ENCODE data around the gene NUB1. TPM values are rescaled to one million over a fixed set of nuclear protein-coding genes. Genes with fewer than 3 reads are reported as not detected.
A peak's percentile ranks its signal among the peaks of the same experiment; 100 is the strongest.

Gene NUB1
- total RNA-seq, 1 experiment from 2014 or later = 48.5 TPM

- H3K9ac ChIP-seq (ENCODE audit: extremely low read depth, insufficient read length, low read length) = no peak overlapping the region
- no peak overlapping the region for H4K8ac ChIP-seq (replicated peaks; ENCODE audit: insufficient read length, low read depth, low read length)
- no peak overlapping the region for H3K14ac ChIP-seq (ENCODE audit: insufficient read depth, low read length)
- H2BK120ac ChIP-seq (ENCODE audit: low read depth, low read length, poor library complexity, severe bottlenecking) = no peak overlapping the region
- H2AFZ ChIP-seq (ENCODE audit: low read length) = no peak overlapping the region
- Mint-ChIP-seq H3K4me1 (peaks cover 5 to 7% of the 10 kb centered on the region in 2 experiments), H3K36me3 (ENCODE audit: insufficient read depth in 1 of 3, low read depth in 3 of 3) (peaks cover 0 to 4% (median 0%) of the 10 kb centered on the region in 3 experiments; a peak in 3 of 7 replicates), H3K27ac (peak overlapping the region in 2 of 3 experiments; percentile 16 to 23; a peak in 1 of 7 replicates), H3K9me3 (peaks cover 7 to 16% of the 10 kb centered on the region in 2 experiments), H3K27me3 (ENCODE audit: low read depth) (peaks cover 64% of the 10 kb centered on the region), H3K4me3 (no peak overlapping the region)
- no peaks in the 10 kb centered on the region for H3K79me2 ChIP-seq (ENCODE audit: insufficient read depth, low read length)
- no peak overlapping the region for H3K4ac ChIP-seq (ENCODE audit: low read depth, low read length)
- no peak overlapping the region for H4K5ac ChIP-seq (ENCODE audit: insufficient read length, low read depth, low read length)
- H3K23me2 ChIP-seq (ENCODE audit: insufficient read length, low read depth, low read length, poor library complexity, severe bottlenecking) = no peaks in the 10 kb centered on the region
- no peak overlapping the region for H2BK20ac ChIP-seq (ENCODE audit: low read depth, low read length, poor library complexity, severe bottlenecking)
- H3K27me3 ChIP-seq (ENCODE audit: insufficient read depth, low read length) = no peaks in the 10 kb centered on the region; the same call in 1 of the 2 replicates
- H3T11ph ChIP-seq (ENCODE audit: low read length) = no peak overlapping the region
- H3K23ac ChIP-seq (ENCODE audit: insufficient read length, low read depth, low read length) = no peak overlapping the region
- H2BK15ac ChIP-seq (ENCODE audit: low read depth, low read length) = no peak overlapping the region
- H3K9me3 ChIP-seq (ENCODE audit: control insufficient read depth, low read depth, low read length) = no peaks in the 10 kb centered on the region
- no peaks in the 10 kb centered on the region for H3K4me1 ChIP-seq (ENCODE audit: insufficient read depth, low read length)
- no peak overlapping the region for H3K56ac ChIP-seq (ENCODE audit: insufficient read length, low read depth, low read length)
- H3K27ac ChIP-seq (ENCODE audit: insufficient read length, low read depth, low read length) = no peak overlapping the region
- no peak overlapping the region for H2BK12ac ChIP-seq (ENCODE audit: insufficient read length, low read depth, low read length)
- no peak overlapping the region for H3K4me2 ChIP-seq (ENCODE audit: insufficient read depth, insufficient read length, low read length)
- peak; percentile 19 for DNase-seq
- H3K79me1 ChIP-seq (ENCODE audit: insufficient read depth, low read depth, low read length, poor library complexity, severe bottlenecking) = no peaks in the 10 kb centered on the region
- no peak overlapping the region for H4K91ac ChIP-seq (ENCODE audit: insufficient read length, low read depth, low read length)
- no peak overlapping the region for H2AK5ac ChIP-seq (ENCODE audit: insufficient read length, low read length)
- no peak for TF ChIP-seq CTCF (conservative IDR thresholded peaks at IDR 0.05)
- no CpG with 5 or more reads among the region's 7 CpGs for WGBS (ENCODE audit: extremely low coverage, insufficient read length, low lambda C conversion rate)
- H2BK5ac ChIP-seq (ENCODE audit: insufficient read length, low read length) = no peak overlapping the region
- H3K18ac ChIP-seq (ENCODE audit: insufficient read length, low read depth, low read length) = no peak overlapping the region
- no peaks in the 10 kb centered on the region for H4K20me1 ChIP-seq (ENCODE audit: control insufficient read depth, insufficient read depth, insufficient read length)
These were observed 41.5 kb upstream of the NUB1 start for GRCh38 chr7:151299940-151300645.
